Measurements from ENCODE around the gene JARID2.

- TF ChIP-seq, protein P1, sequence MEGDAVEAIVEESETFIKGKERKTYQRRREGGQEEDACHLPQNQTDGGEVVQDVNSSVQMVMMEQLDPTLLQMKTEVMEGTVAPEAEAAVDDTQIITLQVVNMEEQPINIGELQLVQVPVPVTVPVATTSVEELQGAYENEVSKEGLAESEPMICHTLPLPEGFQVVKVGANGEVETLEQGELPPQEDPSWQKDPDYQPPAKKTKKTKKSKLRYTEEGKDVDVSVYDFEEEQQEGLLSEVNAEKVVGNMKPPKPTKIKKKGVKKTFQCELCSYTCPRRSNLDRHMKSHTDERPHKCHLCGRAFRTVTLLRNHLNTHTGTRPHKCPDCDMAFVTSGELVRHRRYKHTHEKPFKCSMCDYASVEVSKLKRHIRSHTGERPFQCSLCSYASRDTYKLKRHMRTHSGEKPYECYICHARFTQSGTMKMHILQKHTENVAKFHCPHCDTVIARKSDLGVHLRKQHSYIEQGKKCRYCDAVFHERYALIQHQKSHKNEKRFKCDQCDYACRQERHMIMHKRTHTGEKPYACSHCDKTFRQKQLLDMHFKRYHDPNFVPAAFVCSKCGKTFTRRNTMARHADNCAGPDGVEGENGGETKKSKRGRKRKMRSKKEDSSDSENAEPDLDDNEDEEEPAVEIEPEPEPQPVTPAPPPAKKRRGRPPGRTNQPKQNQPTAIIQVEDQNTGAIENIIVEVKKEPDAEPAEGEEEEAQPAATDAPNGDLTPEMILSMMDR (IDR thresholded peaks at IDR 0.05; ENCODE audit: insufficient read depth, low read length, poor library complexity, severe bottlenecking), result no peak
- TF ChIP-seq EZH2phosphoT487 (conservative IDR thresholded peaks at IDR 0.05; ENCODE audit: low read length), result no peak
These were observed 48.6 kb downstream of the JARID2 start for GRCh38 chr6:15294504-15294903.

Data from SU-DHL-6 (cell line).